ENCODE data around the gene TSNAX.

GRCh38 chr1:231507476-231508355 lies 20.8 kb upstream of the TSNAX start:
- TF ChIP-seq EZH2phosphoT487 (IDR thresholded peaks at IDR 0.05; ENCODE audit: borderline replicate concordance) (no peak), CTCF (conservative IDR thresholded peaks at IDR 0.05; ENCODE audit: low read length) (no peak)
